NCI-H524 (cell line): ENCODE measurements around the gene EEF1A2.

Source experiments
- DNase-seq, 2 experiments: peaks; one replicate each; lab custom pipeline; 2025; lab: John Stamatoyannopoulos, UW

Gene EEF1A2

GRCh38 chr20:63498960-63499337 is at the start of gene EEF1A2:
Gene EEF1A2, minus strand, starts transcription at chr20:63499083. Its CDS starts 1,320 bp downstream, at chr20:63497763.
- peak in 1 of 2 experiments; percentile 66 for DNase-seq

- DNase-seq, result no peak
These were observed 49.7 kb upstream of the EEF1A2 start for GRCh38 chr20:63548542-63548941.

GRCh38 chr20:63547725-63548480 is 49.0 kb upstream of the EEF1A2 start, which contains the start of gene SRMS:
Gene SRMS, minus strand, starts transcription at chr20:63547749. Its CDS starts 286 bp downstream, at chr20:63547463.
- DNase-seq, result no peak

DNA sequence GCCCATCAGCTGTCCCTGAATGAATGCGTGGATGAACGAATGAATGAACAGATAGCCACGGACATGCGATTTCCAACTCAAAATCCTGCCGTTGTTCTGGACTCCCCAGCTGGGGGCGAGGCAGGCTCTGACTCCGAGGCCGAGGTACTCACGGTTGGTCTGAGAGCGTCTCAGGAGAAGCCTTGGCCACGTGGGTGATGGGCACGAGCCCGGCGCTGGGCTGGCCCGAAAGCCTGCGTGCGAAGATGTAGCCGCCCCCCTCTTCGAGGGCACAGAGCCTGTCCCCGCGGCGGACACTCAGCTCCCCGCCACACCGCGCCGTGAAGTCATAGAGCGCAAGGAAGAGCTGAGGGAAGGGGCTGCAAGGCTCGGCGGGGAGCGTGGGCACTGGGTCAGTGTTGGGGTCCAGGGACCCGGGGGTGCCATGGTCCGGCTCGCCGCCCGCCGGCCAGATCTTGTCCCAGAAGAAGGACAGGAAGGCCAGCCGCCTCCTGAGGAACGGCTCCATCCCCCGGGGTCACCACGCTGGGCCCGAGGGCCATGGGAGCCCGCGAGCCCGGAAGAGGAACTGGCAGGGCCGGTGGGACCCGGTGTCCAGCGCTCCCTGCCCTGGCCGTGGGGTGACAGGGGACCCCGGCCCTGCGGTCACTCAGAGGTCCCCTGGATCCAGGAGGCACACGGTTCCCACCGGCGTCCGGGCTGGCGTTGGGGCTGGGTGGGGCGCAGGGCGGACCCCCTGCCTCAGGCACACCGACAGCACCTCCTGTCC is 48.3 kb upstream of the EEF1A2 start:
- DNase-seq, result no peak

DNA sequence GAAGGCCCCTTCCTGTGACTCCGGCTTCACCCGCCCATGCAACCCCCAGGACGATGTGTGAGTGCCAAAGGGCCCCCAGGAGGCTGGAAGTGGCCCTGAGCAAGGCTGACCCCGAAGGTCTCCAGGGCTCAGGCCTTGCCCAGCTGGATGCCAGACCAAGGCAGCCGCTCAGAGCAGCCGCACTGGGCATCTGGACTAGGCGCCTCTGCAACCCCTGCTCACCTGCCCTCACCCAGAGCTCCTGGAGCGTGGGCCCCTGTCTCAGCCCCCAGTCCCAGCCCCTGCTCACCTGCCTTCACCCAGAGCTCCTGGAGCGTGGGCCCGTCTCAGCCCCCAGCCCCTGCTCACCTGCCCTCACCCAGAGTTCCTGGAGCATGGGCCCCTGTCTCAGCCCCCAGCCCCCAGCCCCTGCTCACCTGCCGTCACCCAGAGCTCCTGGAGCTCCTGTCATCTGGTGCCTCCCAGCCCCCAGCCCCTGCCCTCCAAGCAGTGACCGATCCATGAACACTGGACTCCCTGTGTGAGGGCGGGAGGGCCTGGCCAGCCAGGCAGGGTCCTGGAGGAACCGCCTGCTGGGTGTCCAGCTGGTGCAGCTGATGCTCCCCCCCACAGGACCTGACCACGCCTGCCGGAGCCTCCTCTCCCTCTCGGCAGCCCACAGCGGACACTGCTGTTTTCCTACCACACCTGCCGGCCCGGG is 47.5 kb upstream of the EEF1A2 start:
- no peak for DNase-seq

- no peak for DNase-seq
These were observed 46.9 kb upstream of the EEF1A2 start for GRCh38 chr20:63545814-63546213.

DNA sequence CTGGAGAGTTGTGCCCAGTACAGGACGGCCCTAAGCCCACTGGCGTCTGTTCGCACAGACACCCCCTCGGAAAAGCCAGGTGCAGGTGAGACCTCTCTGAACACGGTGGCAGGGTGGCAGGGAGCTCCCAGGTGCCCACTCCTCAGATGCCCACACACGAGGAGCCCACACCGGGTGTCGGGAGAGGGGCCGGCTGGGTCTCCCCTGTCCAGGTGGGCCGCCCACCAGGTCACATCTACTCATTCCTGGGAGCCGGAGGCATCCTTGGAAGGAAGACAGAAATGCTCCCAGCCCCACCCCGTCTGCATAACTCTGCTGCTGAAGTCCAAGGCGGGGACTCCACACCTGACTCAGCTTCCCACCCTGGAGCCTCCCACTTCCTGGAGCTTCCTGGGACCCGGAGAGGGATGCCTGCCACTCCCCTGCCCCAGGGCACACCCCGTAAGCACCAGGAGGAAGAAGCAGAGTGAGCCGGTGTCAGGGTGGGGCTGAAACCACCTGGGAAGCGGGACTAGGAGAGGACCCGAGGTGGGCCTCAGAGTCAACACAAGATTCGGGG is 46.2 kb upstream of the EEF1A2 start:
- no peak for DNase-seq

DNA sequence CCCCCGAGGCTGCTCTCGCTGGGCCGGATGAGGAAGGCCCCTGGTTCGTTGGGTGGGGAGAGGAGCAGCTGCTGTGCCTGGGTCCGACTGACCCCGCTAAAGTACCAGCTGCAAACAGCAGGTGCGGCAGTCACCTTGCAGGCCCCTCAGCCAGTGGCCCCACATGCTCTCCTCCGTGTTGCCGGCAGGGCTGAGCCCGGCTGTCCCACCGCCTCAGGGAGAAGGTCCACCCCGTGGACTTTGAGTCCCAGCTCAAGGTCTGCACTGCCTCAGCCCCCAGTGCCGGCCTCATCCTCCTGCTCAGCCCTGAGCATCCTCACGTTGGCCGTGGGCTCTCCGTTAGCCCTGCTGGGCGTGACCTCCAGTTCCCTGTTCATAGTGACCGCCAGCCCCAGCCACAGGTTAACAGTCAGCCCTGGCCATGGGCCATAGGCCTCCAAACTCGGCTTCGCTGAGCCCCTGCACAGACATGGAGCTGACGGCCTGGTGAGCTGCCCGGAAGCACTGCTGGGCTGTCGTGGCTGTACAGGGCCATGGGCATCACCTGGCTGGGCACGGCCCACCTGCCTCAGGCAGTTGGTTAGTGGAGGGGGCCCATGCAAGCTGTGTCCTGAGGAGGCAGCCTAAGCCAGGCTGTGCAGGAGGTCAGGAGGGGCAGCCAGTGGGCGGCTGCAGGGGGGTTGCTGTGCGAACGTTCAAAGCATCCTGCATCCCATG is 45.5 kb upstream of the EEF1A2 start:
- DNase-seq, result no peak

DNA sequence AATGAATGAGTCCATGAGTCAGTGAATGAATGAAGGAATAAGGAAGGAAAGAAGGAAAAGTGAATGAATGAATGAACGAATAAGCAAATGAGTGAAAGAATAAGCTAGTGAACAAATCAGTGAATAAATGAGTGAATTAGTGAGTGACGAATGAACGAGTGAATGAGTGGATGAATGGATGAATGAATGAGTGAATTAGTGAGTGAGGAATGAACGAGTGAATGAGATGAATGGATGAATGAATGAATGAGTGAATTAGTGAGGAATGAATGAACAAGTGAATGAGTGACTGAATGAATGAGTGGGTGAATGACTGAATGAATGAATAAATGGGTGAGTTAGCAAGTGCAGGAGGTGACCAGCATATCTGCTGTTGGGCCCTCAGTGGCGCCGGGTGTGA is 44.9 kb upstream of the EEF1A2 start:
- no peak for DNase-seq

DNA sequence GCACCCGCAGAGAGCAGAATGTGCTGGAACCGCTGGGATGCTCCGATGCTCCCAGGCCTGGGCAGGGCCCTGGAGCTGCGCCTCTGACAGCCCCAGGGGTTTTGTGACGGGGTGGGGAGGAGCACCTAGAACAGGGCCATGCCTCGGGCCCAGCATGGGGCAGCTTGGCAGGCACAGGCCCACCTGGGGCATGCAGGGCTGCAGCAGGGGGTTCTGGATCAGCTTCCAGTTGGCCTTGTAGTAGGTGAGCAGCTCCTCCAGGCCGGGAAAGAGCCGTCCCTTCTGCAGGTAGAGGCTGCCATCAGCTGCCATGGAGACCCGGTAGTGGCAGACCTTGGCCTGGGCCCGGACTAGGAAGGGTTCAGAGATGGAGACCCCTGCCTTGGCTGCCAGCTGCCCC is 44.2 kb upstream of the EEF1A2 start:
- DNase-seq, result no peak

- DNase-seq, result no peak
These were observed 43.8 kb upstream of the EEF1A2 start for GRCh38 chr20:63542696-63543095.

DNA sequence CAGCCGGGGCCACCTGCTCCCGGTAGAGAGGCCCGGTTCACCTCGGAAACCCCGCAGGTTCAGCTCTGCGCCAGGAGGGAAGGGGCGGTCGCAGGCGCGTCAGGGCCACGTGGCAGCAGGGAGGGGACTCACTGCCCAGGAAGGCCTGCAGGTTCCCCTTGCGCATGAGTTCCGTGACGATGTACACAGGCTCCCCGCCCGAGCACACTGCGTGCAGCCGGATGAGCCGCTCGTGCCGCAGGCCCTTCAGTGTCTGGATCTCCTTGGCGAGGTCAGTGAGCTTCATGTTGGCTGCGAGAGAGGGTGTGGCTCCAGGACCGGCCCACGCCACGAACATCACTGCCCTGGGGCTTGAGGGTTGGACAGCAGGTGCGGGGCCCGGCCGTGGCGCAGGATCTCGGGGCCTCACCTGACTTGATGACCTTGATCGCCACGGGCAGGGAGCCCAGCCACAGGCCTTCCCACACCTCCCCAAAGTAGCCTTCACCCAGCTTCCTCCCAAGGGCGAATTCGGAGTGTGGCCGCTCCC is 43.2 kb upstream of the EEF1A2 start:
- no peak for DNase-seq

DNA sequence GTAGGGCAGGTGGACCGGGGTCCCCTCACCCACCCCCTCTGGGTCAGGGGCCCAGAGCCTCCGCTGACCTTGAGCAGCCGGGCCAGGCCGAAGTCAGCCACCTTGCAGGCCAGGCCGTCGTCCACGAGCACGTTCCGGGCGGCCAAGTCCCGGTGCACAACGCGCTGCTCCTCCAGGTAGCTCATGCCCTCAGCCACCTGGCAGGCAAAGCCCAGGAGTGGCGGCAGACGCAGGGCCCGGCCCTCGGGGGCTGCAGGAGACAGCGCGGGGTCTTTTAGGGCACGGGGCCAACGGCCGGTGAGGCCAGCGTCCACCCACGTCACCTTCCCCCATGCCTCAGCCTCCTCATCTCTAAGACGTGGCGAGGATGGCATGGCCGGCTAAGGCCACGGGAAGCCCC is 42.5 kb upstream of the EEF1A2 start:
- no peak for DNase-seq

GRCh38 chr20:63540417-63541186 is 41.7 kb upstream of the EEF1A2 start:
- DNase-seq, result peak; percentile 32 to 52

DNA sequence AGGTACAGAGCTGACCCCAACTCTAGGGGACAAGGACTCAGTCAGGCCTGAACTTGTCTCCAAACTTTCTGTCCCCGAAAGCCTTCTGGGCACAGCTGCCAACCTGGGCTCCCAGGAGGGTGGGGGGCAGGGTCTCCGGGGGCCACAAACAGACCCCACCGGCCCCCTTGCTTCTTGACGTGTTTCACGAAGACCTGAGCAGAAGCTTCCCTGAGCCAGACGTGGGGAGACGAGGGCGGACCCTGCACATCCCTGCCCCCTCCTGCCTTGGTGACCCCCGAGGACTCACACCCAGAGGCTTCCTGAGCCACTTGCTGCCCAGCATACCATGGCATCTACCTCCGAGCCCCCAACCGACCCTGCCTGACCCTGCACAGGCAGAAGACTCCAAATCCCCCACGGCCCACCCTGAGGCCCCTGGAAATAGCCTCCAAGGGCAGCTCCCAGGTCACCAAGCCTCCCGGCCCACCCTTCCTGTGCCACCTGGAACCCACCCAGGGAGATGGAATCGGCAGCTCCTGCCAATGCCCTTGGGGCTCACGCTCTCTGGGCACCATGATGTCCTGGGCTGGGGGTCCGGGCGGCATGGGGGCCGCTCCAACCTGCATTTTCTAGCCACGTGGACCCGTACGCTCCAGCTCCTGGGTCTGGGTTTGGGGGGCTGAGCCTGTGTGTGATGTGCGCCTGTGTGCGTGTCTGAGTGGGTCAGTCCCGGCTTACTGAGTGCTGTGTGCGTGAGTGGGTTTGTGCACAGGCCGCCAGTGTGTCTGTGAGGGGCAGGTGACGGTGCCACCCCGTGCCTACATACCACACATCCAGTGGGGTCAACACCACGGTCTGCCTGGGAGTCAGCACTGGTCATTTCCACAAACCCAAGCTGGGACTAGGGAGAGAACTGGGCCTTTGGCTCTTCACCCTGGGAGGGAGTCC is 40.8 kb upstream of the EEF1A2 start:
- DNase-seq, result no peak

- DNase-seq, result no peak
These were observed 40.2 kb upstream of the EEF1A2 start for GRCh38 chr20:63539092-63539430.

- no peak for DNase-seq
These were observed 39.6 kb upstream of the EEF1A2 start for GRCh38 chr20:63538204-63539091.

- peak; percentile 26 to 70 for DNase-seq
These were observed 38.8 kb upstream of the EEF1A2 start for GRCh38 chr20:63537525-63538203.
